IPS-NIHi7 (cell line): Measurements from ENCODE around the gene COG5.
A peak's percentile ranks its signal among the peaks of the same experiment; 100 is the strongest.

ENCODE experiments used
- DNase-seq: peaks from one replicate; pipeline ENCODE4 v3.0.0; 2012; ENCODE audit warnings: mixed read lengths; ENCODE audit errors: extremely low spot score

The COG5 gene

GRCh38 chr7:107505997-107506673 is 57.6 kb downstream of the COG5 start:
- no peak for DNase-seq

GRCh38 chr7:107505362-107505761 is 58.4 kb downstream of the COG5 start:
- DNase-seq: no peak

- DNase-seq: no peak
These were observed 60.0 kb downstream of the COG5 start for GRCh38 chr7:107503687-107504086.

- no peak for DNase-seq
These were observed 60.9 kb downstream of the COG5 start for GRCh38 chr7:107502797-107503196.

- DNase-seq: no peak
These were observed 61.6 kb downstream of the COG5 start for GRCh38 chr7:107502154-107502553.

- peak; percentile 26 for DNase-seq
These were observed 62.1 kb downstream of the COG5 start for GRCh38 chr7:107501593-107501992.

GRCh38 chr7:107499731-107500130 is 64.0 kb downstream of the COG5 start:
- DNase-seq: no peak

- DNase-seq: no peak
These were observed 68.2 kb downstream of the COG5 start for GRCh38 chr7:107495516-107495915.

- DNase-seq: no peak
These were observed 68.8 kb downstream of the COG5 start for GRCh38 chr7:107494884-107495283.

GRCh38 chr7:107494315-107494751 is 69.4 kb downstream of the COG5 start:
- DNase-seq: no peak

GRCh38 chr7:107492875-107493274 is 70.8 kb downstream of the COG5 start:
- no peak for DNase-seq

GRCh38 chr7:107486041-107486440 is 77.7 kb downstream of the COG5 start:
- DNase-seq: no peak

GRCh38 chr7:107482571-107482970 is 81.1 kb downstream of the COG5 start:
- no peak for DNase-seq

GRCh38 chr7:107480932-107481331 is 82.8 kb downstream of the COG5 start:
- no peak for DNase-seq

GRCh38 chr7:107479303-107479702 is 84.4 kb downstream of the COG5 start:
- no peak for DNase-seq

GRCh38 chr7:107474104-107474521 is 89.6 kb downstream of the COG5 start:
- no peak for DNase-seq

- DNase-seq: no peak
These were observed 91.6 kb downstream of the COG5 start for GRCh38 chr7:107472116-107472515.

GRCh38 chr7:107471292-107472070 is 92.2 kb downstream of the COG5 start:
- DNase-seq: no peak

- no peak for DNase-seq
These were observed 93.8 kb downstream of the COG5 start, which contains the start of gene GPR22 for GRCh38 chr7:107469929-107470328. GPR22 (plus strand) TSS chr7:107470057; CDS start chr7:107474061, 4,004 bp downstream.

GRCh38 chr7:107468824-107469223 is 94.9 kb downstream of the COG5 start:
- DNase-seq: no peak

GRCh38 chr7:107467972-107468371 is 95.7 kb downstream of the COG5 start:
- no peak for DNase-seq

- no peak for DNase-seq
These were observed 99.0 kb downstream of the COG5 start for GRCh38 chr7:107464666-107465226.
